HCT116 (cell line): ENCODE data around the gene ERC2.

Source experiments
- CTCF ChIP-seq, 3 experiments: fragments of 200-600 bp in 1 of 3; sonication (generic) in 1 of 3; IDR thresholded peaks in 2 of 3; conservative IDR thresholded peaks in 1 of 3; 2 replicates each; pipeline ENCODE4 v1.5.1; 2012 to 2017; ENCODE audit warnings: low read depth in 2 of 3, low read length in 2 of 3, antibody characterized with exemption in 1 of 3, borderline replicate concordance in 1 of 3, control low read depth in 1 of 3, mild to moderate bottlenecking in 1 of 3, mixed read lengths in 1 of 3, mixed run types in 1 of 3, moderate library complexity in 1 of 3; ENCODE audit not compliant: insufficient read depth in 1 of 3
- EZH2 ChIP-seq: fragments of 200-600 bp; sonication (generic); IDR thresholded peaks from 2 replicates; pipeline ENCODE4 v1.6.1; 2017; ENCODE audit warnings: antibody characterized with exemption, mixed run types
- JUND ChIP-seq: IDR thresholded peaks from 2 replicates; pipeline ENCODE4 v1.6.1; 2012
- POLR2A ChIP-seq: IDR thresholded peaks from 2 replicates; pipeline ENCODE4 v1.7.0; 2011; ENCODE audit warnings: borderline replicate concordance; ENCODE audit not compliant: insufficient read depth, insufficient read length; ENCODE audit errors: extremely low read depth
- POLR2AphosphoS5 ChIP-seq: IDR thresholded peaks from 2 replicates; pipeline ENCODE4 v1.6.1; 2011; ENCODE audit warnings: mild to moderate bottlenecking, low read depth, low read length, moderate library complexity
- REST ChIP-seq: IDR thresholded peaks from 2 replicates; pipeline ENCODE4 v1.6.1; 2012; ENCODE audit warnings: low read depth
- SRF ChIP-seq: IDR thresholded peaks from 2 replicates; pipeline ENCODE4 v1.6.1; 2012; ENCODE audit warnings: low read depth
- ZFX ChIP-seq: fragments of 450-650 bp; IDR thresholded peaks from 2 replicates; pipeline ENCODE4 v1.6.1; 2017
- ZNF274 ChIP-seq: fragments of 200-500 bp; sonication (Bioruptor generic); IDR thresholded peaks from 2 replicates; pipeline ENCODE4 v1.6.1; 2014; ENCODE audit warnings: mild to moderate bottlenecking, low read depth, low read length, inconsistent platforms

- TF ChIP-seq CTCF (IDR thresholded peaks at IDR 0.05 in 2 of 3, conservative IDR thresholded peaks at IDR 0.05 in 1 of 3; ENCODE audit: borderline replicate concordance in 1 of 3, insufficient read depth in 1 of 3, low read depth in 2 of 3, low read length in 2 of 3) (no peak), REST (no peak), EZH2 (no peak), ZFX (no peak), POLR2A (no peak), JUND (no peak), SRF (no peak), ZNF274 (no peak), POLR2AphosphoS5 (no peak)
Measured at GRCh38 chr3:55870594-55870993, 597.7 kb downstream of the ERC2 start.
